ENCODE data around the gene DTNB.

DNA sequence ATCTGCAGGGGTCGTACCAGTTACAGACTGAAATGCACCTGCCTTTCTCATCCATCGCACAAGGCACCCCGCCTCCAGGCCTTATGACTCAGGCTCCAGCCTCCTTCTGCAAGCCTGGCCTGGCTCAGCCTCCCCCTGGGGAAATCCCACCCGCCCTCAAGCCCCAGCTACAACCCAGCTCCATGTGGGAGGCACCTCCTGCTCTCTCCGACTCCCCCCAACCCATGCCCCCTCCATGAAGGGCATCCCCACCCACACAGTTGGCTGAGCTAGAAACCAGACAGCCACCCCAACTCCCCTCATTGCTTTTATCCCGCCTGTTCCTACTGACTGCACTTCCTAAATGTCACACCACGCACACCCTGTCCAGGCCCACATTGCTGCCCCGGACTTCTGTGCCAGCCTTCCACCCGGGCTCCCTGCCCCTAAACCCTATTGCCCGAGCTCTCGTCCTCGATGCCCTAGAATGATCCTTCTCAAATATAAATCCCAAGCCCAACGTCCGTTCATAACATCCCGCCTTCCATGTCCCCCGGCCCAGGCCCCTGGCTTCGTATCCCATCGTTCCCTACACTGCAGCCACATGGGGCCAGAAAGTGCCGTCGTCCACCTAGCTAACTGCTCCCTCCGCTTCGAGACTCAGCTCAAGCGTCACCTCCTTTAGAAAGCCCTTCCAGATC is 341.6 kb downstream of the DTNB start:
- TF ChIP-seq, protein P1, sequence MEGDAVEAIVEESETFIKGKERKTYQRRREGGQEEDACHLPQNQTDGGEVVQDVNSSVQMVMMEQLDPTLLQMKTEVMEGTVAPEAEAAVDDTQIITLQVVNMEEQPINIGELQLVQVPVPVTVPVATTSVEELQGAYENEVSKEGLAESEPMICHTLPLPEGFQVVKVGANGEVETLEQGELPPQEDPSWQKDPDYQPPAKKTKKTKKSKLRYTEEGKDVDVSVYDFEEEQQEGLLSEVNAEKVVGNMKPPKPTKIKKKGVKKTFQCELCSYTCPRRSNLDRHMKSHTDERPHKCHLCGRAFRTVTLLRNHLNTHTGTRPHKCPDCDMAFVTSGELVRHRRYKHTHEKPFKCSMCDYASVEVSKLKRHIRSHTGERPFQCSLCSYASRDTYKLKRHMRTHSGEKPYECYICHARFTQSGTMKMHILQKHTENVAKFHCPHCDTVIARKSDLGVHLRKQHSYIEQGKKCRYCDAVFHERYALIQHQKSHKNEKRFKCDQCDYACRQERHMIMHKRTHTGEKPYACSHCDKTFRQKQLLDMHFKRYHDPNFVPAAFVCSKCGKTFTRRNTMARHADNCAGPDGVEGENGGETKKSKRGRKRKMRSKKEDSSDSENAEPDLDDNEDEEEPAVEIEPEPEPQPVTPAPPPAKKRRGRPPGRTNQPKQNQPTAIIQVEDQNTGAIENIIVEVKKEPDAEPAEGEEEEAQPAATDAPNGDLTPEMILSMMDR (IDR thresholded peaks at IDR 0.05), result no peak
- TF ChIP-seq POLR2A (IDR thresholded peaks at IDR 0.05), result no peak
